HG02973 (cell line): ENCODE results near the gene SNIP1.
"Not testable (repeated sequence)": the region's sequence is repeated elsewhere in the genome, so short reads cannot be mapped to it uniquely, and the experiment has no call there.

ENCODE experiments used
- ATAC-seq: cut with Tn5 transposase; IDR thresholded peaks from one replicate; pipeline ENCODE4 v1.9.1; 2021; ENCODE audit warnings: moderate library complexity; ENCODE audit not compliant: unreplicated experiment

The SNIP1 gene

DNA sequence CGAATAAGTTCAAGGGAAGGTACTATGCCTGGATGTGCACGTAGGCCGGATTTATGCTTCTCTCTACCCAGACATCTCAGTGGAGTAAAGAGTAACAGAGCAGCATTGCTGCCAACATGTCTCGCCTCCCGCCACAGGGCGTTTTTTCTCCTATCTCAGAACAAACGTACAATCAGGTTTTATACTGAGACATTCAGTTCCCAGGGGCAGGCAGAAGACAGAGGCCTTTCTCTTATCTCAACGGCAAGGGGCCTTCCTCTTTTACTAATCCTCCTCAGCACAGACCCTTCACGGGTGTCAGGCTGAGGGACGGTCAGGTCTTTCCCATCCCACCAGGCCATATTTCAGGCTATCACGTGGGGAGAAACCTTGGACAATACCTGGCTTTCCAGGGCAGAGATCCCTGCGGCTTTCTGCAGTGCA is 5.9 kb upstream of the SNIP1 start:
- not testable (repeated sequence) for ATAC-seq

DNA sequence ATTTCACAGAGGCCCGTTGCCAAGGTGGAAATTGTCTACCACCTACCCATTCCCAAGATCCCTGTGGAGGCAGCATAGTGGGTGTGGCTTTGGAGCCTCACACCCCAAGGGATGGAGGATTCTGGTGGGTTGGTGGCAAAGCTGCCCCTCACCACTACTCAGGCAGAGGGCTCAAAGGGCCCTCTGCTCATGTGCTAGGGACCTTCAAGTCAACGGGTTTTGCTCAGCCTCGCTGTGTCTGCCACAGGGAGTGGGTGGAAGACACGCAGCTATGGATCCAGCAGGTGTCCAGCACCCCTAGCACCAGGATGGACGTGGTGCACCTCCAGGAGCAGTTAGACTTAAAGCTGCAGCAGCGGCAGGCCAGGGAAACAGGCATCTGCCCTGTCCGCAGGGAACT is 5.0 kb upstream of the SNIP1 start:
- ATAC-seq, result no peak

- ATAC-seq, result no peak
These were observed 4.3 kb upstream of the SNIP1 start for GRCh38 chr1:37558411-37558810.

DNA sequence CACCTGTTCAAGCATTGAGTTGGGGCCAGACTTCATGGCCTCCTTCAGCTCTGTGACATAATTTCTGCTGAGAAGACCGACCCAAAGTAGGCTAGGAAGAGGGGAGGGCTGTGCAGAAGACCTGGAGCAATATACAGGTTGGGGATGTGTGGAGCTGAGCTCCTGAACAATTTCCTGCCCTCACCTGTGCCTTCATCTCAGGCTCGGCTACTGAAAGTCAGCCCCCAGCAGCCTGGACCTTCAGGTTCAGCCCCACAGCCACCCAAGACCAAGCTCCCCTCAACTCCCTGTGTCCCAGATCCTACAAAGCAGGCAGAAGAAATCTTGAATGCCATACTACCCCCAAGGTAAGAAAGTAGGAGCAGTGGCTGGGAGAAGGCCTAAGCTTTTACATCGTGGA is 3.3 kb upstream of the SNIP1 start:
- no peak for ATAC-seq

GRCh38 chr1:37556712-37557196 is 2.7 kb upstream of the SNIP1 start, which contains the start of gene DNALI1:
Gene DNALI1, plus strand, starts transcription at chr1:37556940. Its CDS starts 55 bp downstream, at chr1:37556995.
- no peak for ATAC-seq

DNA sequence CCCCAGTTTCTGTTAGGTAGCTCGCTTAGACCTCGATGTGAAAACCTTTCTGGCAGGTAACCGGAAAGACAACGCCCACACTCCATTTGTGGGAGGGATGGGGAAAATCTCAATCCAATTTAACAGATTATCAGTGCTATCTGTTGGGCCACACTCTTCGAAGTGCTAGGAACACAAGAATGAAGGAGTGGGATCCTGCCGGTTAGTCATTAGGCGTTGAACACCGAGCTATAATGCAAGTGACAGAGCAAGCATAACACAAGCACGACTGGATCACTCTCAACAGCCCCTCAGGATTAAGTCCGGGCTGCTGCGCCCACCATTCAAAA is 531 bp downstream of the SNIP1 start:
- ATAC-seq, result no peak

DNA sequence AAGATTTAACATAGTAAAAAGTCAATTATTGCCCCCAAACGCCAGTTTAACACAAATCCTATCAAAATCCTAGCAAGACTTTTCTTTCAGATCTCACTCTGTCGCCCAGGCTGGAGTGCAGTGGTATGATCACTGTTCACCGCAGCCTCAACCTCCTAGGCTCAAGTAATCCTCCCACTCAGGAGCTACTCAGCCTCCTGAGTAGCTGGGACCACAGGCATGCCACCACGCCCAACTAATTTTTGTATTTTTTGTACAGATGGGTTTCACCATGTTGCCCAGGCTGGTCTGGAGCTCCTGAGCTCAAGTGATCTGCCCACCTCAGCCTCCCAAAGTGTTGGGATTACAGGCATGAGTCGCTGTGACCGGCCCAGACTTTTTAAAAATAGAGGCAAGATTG is 4.8 kb downstream of the SNIP1 start:
- ATAC-seq, result no peak

- no peak for ATAC-seq
These were observed 9.1 kb downstream of the SNIP1 start for GRCh38 chr1:37545019-37545418.

- ATAC-seq, result no peak
These were observed 9.6 kb downstream of the SNIP1 start for GRCh38 chr1:37544530-37544929.

GRCh38 chr1:37540036-37540785 is 13.9 kb downstream of the SNIP1 start:
- ATAC-seq, result no peak

DNA sequence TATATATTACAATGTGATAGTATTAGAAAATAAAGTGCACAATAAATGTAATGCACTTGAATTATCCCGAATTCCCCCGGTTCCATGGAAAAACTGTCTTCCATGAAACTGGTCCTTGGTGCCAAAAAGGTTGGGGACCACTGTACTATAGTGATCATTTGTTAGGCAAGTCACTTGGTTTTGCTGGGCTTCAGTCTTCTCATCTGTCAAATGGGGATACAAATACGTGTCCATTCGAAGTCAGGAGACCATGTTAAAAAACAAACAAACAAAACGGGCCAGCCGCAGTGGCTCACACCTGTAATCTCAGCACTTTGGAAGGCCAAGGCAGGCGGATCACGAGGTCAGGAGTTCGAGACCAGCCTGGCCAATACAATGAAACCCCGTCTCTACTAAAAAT is 14.9 kb downstream of the SNIP1 start:
- not testable (repeated sequence) for ATAC-seq

GRCh38 chr1:37537378-37537777 is 16.7 kb downstream of the SNIP1 start:
- ATAC-seq, result no peak

DNA sequence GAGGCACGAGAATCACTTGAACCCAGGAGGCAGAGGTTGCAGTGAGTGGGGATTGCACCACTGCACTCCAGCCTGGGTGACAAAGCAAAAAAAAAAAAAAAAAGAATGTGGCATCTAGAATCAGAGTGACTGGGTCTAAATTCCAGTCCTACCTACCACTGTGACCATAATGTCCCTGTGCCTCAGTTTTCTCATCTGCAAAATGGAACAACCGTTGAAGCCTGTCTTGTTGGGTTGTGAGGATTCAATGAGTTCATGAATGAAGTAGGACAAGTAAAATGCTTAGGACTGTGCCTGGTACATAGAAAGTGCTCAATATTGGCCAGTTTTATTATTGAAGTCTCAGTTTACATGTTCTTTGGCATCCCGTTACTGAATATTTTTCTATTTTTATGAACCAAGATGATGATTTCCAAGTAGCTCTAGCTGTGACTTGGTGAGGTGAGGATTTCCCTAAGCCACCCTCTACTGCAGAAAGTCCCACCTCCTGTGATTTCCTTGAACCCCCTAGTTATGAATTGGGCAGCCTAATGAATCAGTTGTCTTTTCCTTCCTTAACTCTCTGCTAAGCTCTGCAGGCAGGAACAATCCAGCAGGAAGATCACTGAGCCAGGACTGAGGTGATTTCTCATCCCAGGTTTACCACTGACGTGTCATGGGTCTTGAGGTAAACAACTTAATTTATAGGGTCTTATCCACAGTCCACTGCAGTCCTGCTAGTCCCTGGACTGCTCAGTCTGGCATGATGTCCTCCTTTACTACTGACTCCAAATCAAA is 20.6 kb downstream of the SNIP1 start:
- ATAC-seq, result no peak

DNA sequence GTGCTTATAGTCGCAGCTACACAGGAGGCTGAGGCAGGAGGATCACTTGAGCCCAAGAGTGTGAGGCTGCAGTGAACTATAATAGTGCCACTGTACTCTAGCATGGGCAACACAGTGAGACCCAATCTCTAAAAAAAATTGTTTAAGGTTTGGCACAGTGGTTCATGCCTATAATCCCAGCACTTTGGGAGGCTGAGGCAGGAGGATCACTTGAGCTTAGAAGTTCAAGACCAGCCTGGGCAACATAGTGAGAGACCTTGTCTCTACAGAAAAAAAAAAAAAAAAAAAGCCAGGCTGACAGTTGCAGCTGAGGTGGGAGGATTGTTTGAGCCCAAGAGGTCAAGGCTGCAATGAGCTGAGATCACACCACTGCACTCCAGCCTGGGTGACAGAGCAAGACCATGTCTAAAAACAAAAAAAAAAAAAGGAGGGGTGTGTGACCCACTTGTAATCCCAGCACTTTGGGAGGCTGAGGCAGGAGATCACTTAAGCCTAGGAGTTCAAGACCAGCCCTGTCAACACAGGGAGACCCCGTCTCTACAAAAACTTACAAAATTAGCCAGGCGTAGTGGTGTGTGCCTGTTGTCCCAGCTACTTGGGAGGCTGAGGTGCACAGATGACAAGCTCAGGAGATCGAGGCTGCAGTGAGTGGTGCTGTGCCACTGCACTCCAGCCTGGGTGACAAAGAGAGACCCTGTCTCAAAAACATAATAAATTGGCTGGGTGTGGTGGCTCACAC is 21.5 kb downstream of the SNIP1 start:
- not testable (repeated sequence) for ATAC-seq

DNA sequence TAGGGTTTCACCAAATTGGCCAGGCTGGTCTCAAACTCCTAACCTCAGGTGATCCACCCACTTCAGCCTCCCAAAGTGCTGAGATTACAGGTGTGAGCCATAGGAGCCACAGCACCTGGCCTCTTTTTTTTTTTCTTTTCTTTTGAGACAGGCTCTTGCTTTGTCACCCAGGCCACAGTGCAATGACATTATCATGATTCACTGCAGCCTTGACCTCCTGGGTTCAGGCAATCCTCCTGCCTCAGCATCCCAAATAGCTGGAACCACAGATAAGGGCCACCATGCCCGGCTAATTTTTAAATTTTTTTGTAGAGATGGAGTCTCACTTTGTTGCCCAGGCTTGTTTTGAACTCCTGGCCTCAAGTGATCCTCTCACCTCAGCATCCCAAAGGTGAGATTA is 24.2 kb downstream of the SNIP1 start:
- ATAC-seq, result not testable (repeated sequence)

GRCh38 chr1:37519613-37520012 is 34.5 kb downstream of the SNIP1 start:
- ATAC-seq, result no peak

GRCh38 chr1:37518929-37519328 is 35.2 kb downstream of the SNIP1 start:
- not testable (repeated sequence) for ATAC-seq

DNA sequence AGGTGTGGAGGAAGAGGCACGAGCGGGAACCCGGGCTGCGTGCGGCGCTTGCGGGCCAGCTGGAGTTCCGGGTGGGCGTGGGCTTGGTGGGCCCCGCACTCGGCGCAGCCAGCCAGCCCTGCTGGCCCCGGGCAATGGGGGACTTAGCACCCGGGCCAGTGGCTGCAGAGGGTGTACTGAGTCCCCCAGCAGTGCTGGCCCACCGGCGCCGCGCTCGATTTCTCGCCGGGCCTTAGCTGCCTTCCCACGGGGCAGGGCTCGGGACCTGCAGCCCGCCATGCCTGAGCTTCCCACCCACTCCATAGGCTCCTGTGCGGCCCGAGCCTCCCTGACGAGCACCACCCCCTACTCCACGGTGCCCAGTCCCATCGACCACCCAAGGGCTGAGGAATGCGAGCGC is 35.9 kb downstream of the SNIP1 start:
- not testable (repeated sequence) for ATAC-seq

DNA sequence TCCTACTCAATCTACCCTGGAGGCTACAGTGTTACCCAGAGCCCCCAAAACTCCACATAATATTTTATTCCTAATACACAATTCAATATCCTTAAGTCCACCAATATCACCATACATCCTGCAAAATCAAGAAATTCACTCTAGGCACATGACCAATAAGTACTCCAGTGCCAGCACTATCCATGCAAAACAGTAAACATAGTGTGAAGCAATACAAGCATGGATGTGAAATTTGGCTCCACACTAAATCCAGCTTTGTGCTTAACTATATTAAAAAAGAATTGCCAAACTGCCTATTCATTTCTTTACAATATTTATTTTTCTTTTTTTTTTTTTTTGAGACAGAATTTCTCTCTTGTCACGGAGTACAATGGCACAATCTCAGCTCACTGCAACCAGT is 36.5 kb downstream of the SNIP1 start:
- no peak for ATAC-seq

- no peak for ATAC-seq
These were observed 38.7 kb downstream of the SNIP1 start for GRCh38 chr1:37515185-37516034.
